IMR-90 (cell line): ENCODE results near the gene CLEC16A. TPM values are rescaled to one million over a fixed set of nuclear protein-coding genes. Genes with fewer than 3 reads are reported as not detected.

ENCODE experiments used
- ATAC-seq: fragments of 200-7000 bp; cut with Tn5 transposase; 2 replicates; pipeline ENCODE4 v1.9.1; 2020; ENCODE audit warnings: low read depth, mild to moderate bottlenecking, moderate library complexity
- BruUV-seq: library from RNA; stranded (reverse); fragments of 400-500 nt; replicated peaks from 2 replicates; lab custom pipeline; 2021; lab: Mats Ljungman, UMichigan
- CTCF ChIA-PET: fragments of 300-600 bp; formaldehyde crosslinking; extraction: SDS; loops from one replicate; lab custom pipeline; 2021; ENCODE audit warnings: antibody characterized with exemption; lab: Yijun Ruan, JAX
- POLR2A ChIA-PET: fragments of 300-600 bp; sonication (Branson Sonifier 250); formaldehyde crosslinking; loops from one replicate; lab custom pipeline; 2022; ENCODE audit warnings: antibody characterized with exemption; ENCODE audit not compliant: unreplicated experiment; lab: Charles Lee
- DNase-seq: peaks from one replicate; pipeline ENCODE4 v3.0.0; 2013
- H2AFZ ChIP-seq: replicated peaks from 2 replicates; pipeline ENCODE3; 2013; ENCODE audit warnings: low read length, mild to moderate bottlenecking; ENCODE audit not compliant: poor library complexity
- H2AK5ac ChIP-seq: 2 replicates; pipeline ENCODE4 v1.6.1; 2013; ENCODE audit warnings: low read depth, low read length, inconsistent platforms
- H2AK9ac ChIP-seq: replicated peaks from 2 replicates; pipeline ENCODE3; 2013; ENCODE audit warnings: mild to moderate bottlenecking, low read depth, low read length, moderate library complexity; ENCODE audit not compliant: poor library complexity
- H2BK120ac ChIP-seq: 2 replicates; pipeline ENCODE4 v1.6.1; 2013; ENCODE audit warnings: low read depth, low read length, inconsistent platforms
- H2BK15ac ChIP-seq: 3 replicates; pipeline ENCODE4 v1.6.1; 2013; ENCODE audit warnings: low read depth, low read length, inconsistent platforms
- H2BK20ac ChIP-seq: 2 replicates; pipeline ENCODE4 v1.6.1; 2013; ENCODE audit warnings: low read depth, mild to moderate bottlenecking, inconsistent platforms, low read length, moderate library complexity
- H2BK5ac ChIP-seq: 2 replicates; pipeline ENCODE4 v1.6.1; 2013; ENCODE audit warnings: mild to moderate bottlenecking, low read depth, low read length, inconsistent platforms; ENCODE audit not compliant: poor library complexity, severe bottlenecking
- H3K14ac ChIP-seq: replicated peaks from 2 replicates; pipeline ENCODE4 v1.6.1; 2013; ENCODE audit warnings: low read depth, low read length, inconsistent platforms
- H3K18ac ChIP-seq: 2 replicates; pipeline ENCODE4 v1.6.1; 2013; ENCODE audit warnings: low read depth, low read length, control low read depth
- H3K23ac ChIP-seq: 2 replicates; pipeline ENCODE4 v1.6.1; 2013; ENCODE audit warnings: low read depth, low read length, inconsistent platforms
- H3K27ac ChIP-seq: 2 replicates; pipeline ENCODE4 v1.5.1; 2013; ENCODE audit warnings: mild to moderate bottlenecking, control low read depth, low read length; ENCODE audit not compliant: insufficient read depth
- H3K27me3 ChIP-seq: 2 replicates; pipeline ENCODE4 v1.6.1; 2013; ENCODE audit warnings: low read length; ENCODE audit not compliant: control insufficient read depth, insufficient read depth
- H3K36me3 ChIP-seq: 2 replicates; pipeline ENCODE4 v1.6.1; 2013; ENCODE audit warnings: low read length, mixed read lengths; ENCODE audit not compliant: control insufficient read depth, insufficient read depth
- H3K4ac ChIP-seq: 2 replicates; pipeline ENCODE4 v1.6.1; 2013; ENCODE audit warnings: low read depth, low read length, inconsistent platforms
- H3K4me1 ChIP-seq: 2 replicates; pipeline ENCODE4 v1.6.1; 2013; ENCODE audit warnings: low read length, mixed read lengths; ENCODE audit not compliant: control insufficient read depth, insufficient read depth
- H3K4me2 ChIP-seq: 2 replicates; pipeline ENCODE4 v1.6.1; 2013; ENCODE audit warnings: low read depth, mild to moderate bottlenecking, control low read depth, low read length, moderate library complexity
- H3K4me3 ChIP-seq: 2 replicates; pipeline ENCODE4 v1.5.1; 2013; ENCODE audit warnings: low read depth, mild to moderate bottlenecking, control low read depth, low read length, moderate library complexity; ENCODE audit not compliant: insufficient read depth
- H3K56ac ChIP-seq: 2 replicates; pipeline ENCODE4 v1.6.1; 2013; ENCODE audit warnings: low read length, inconsistent platforms; ENCODE audit not compliant: insufficient read depth; ENCODE audit errors: extremely low read depth
- H3K79me1 ChIP-seq, 2 experiments: 2 replicates each; pipeline ENCODE4 v1.6.1; 2013; ENCODE audit warnings: low read length in 2 of 2, inconsistent platforms in 1 of 2, low read depth in 1 of 2
- H3K9ac ChIP-seq: 2 replicates; pipeline ENCODE4 v1.6.1; 2013; ENCODE audit warnings: low read depth, low read length, control low read depth
- H3K9me1 ChIP-seq: 2 replicates; pipeline ENCODE4 v1.6.1; 2013; ENCODE audit warnings: low read length, inconsistent platforms; ENCODE audit not compliant: insufficient read depth
- H3K9me3 ChIP-seq: 2 replicates; pipeline ENCODE4 v1.6.1; 2013; ENCODE audit warnings: low read length; ENCODE audit not compliant: control insufficient read depth, insufficient read depth
- H4K20me1 ChIP-seq: 2 replicates; pipeline ENCODE4 v1.6.1; 2013; ENCODE audit warnings: low read length, inconsistent platforms; ENCODE audit not compliant: insufficient read depth
- H4K5ac ChIP-seq: 2 replicates; pipeline ENCODE4 v1.6.1; 2013; ENCODE audit warnings: mild to moderate bottlenecking, low read depth, low read length, control low read depth
- H4K8ac ChIP-seq, 2 experiments: 2 replicates each; pipeline ENCODE4 v1.6.1; 2013; ENCODE audit warnings: low read depth in 2 of 2, low read length in 2 of 2, control low read depth in 1 of 2, inconsistent platforms in 1 of 2
- H4K91ac ChIP-seq: 2 replicates; pipeline ENCODE4 v1.6.1; 2013; ENCODE audit warnings: low read depth, low read length, inconsistent platforms; ENCODE audit not compliant: insufficient read depth
- CEBPB ChIP-seq: IDR thresholded peaks from 2 replicates; pipeline ENCODE4 v1.6.1; 2012; ENCODE audit warnings: low read depth, low read length, improper control_type of control experiment
- ELK1 ChIP-seq: fragments of 150-350 bp; IDR thresholded peaks from 2 replicates; pipeline ENCODE4 v1.6.1; 2016; ENCODE audit warnings: low read depth, mild to moderate bottlenecking, low read length, moderate library complexity, borderline replicate concordance
- FOS ChIP-seq: fragments of 150-350 bp; IDR thresholded peaks from 2 replicates; pipeline ENCODE4 v1.6.1; 2016; ENCODE audit warnings: low read depth, low read length
- MAFK ChIP-seq: IDR thresholded peaks from 2 replicates; pipeline ENCODE4 v1.6.1; 2012; ENCODE audit warnings: low read depth, low read length, improper control_type of control experiment
- MXI1 ChIP-seq: IDR thresholded peaks from 2 replicates; pipeline ENCODE4 v1.6.1; 2012; ENCODE audit warnings: low read depth, mild to moderate bottlenecking, low read length, moderate library complexity, borderline replicate concordance
- NFE2L2 ChIP-seq: fragments of 150-350 bp; IDR thresholded peaks from 2 replicates; pipeline ENCODE4 v1.6.1; 2016; ENCODE audit warnings: low read depth, mild to moderate bottlenecking, low read length
- WGBS, 2 experiments: methylation state at CpG; one replicate each; pipeline versions ENCODE4 v1.1.5 to v1.1.7; 2013; ENCODE audit warnings: missing lambda C conversion rate in 2 of 2; ENCODE audit not compliant: insufficient read length in 1 of 2; ENCODE audit errors: extremely low coverage in 2 of 2; 5-methylcytosine and 5-hydroxymethylcytosine counted together
- dilution Hi-C: fragments of 300-500 bp; cut with HindIII; formaldehyde crosslinking; loops from one replicate; pipeline ENCODE4 v1.14.3; 2018; ENCODE audit warnings: low sequenced_read_pairs; ENCODE audit not compliant: unreplicated experiment
- in situ Hi-C: fragments of 300-500 bp; cut with MboI; formaldehyde crosslinking; loops from 3 replicates; pipeline ENCODE4 v1.14.3; 2019; ENCODE audit warnings: low sequenced_read_pairs, inconsistent platforms, mixed read lengths
- intact Hi-C: fragments of 100-400 bp; cut with micrococcal nuclease; formaldehyde crosslinking; loops from 2 replicates; pipeline ENCODE4 v1.10.0; 2022
- polyA plus RNA-seq, 3 experiments: library from polyadenylated mRNA; depleted of rRNA; stranded (reverse); fragments of >200 nt; gene quantifications; 2 replicates each; pipeline ENCODE4 v1.2.3, GENCODE V29; 2012; ENCODE audit warnings: low replicate concordance in 1 of 3
- total RNA-seq: library from RNA; depleted of rRNA; stranded (reverse); fragments of >200 nt; gene quantifications from 2 replicates; pipeline ENCODE4 v1.2.3, GENCODE V29; 2012

Gene CLEC16A
- total and polyA plus RNA-seq, 2 of the 4 experiments (the other 2 are of a cell fraction), result 15.9 to 16.5 TPM

DNA sequence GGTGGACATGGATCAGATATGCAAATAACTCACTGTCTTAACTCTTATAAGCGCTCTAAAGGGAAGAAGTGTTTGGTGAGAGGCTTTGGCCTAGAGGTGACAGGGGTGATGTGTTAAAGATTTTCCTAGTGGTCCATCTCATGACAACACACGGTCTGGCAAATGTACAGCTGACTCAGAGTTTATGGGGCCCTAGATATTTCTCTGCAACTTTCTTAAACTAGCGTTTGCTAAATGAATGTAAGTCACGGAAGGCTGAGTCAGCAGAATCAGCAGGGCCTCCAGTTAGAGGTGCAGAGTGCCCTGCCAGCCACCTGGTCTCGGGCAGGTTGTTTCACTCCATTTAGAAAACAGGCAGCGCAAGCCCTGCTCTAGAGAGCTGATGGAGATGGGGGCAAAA is 40.1 kb downstream of the CLEC16A start:
- Histone ChIP-seq H3K56ac (no peak overlapping the region), H4K91ac (peak overlapping the region; percentile 67; the same call in 1 of the 2 replicates), H3K27ac (peak overlapping the region; percentile 87; the same call in 1 of the 2 replicates), H2BK15ac (peak overlapping the region; percentile 1; the same call in 1 of the 3 replicates), H3K27me3 (no peaks in the 10 kb centered on the region), H3K4me2 (peak overlapping the region; percentile 16; the same call in 1 of the 2 replicates), H3K36me3 (peaks cover 10% of the 10 kb centered on the region), H3K9ac (no peak overlapping the region), H2BK120ac (peak overlapping the region; percentile 67), H3K14ac (peak overlapping the region; percentile 74; the same call in 1 of the 2 replicates), H3K9me3 (no peaks in the 10 kb centered on the region), H2AFZ (no peak overlapping the region), H2BK5ac (peak overlapping the region; percentile 58), H2BK20ac (peak overlapping the region; percentile 61; the same call in 1 of the 2 replicates), H3K4me1 (peaks cover 21% of the 10 kb centered on the region), H3K23ac (peak overlapping the region; percentile 4; the same call in 1 of the 2 replicates), H3K4me3 (no peak overlapping the region), H3K9me1 (peaks cover 26% of the 10 kb centered on the region), H4K8ac (peak overlapping the region; percentile 4 to 62; a peak in 2 of 4 replicates), H4K20me1 (no peaks in the 10 kb centered on the region), H3K79me1 (peaks cover 6 to 33% of the 10 kb centered on the region in 2 experiments; a peak in 2 of 4 replicates), H2AK9ac (no peak overlapping the region), H3K18ac (peak overlapping the region; percentile 66), H3K4ac (peak overlapping the region; percentile 89), H4K5ac (peak overlapping the region; percentile 85), H2AK5ac (peak overlapping the region; percentile 85; the same call in 1 of the 2 replicates)
- ATAC-seq (peak; percentile 76), DNase-seq (peak; percentile 93)
- POLR2A ChIA-PET, result interaction anchor here (0.8 kb wide), 1 partner anchor 271 kb away, joined by 9 read pairs; the partner anchor contains the start of gene SOCS1
- in situ Hi-C loops, result loop anchor here (10.0 kb wide), 1 partner anchor 110 kb away; no protein-coding TSS in a partner anchor
- CTCF ChIA-PET, result interaction anchor here (0.5 to 2.5 kb wide), 2 partner anchors 122 to 271 kb away, joined by 3 to 14 read pairs; partner anchors contain the start of gene SOCS1
- TF ChIP-seq MAFK (peak; percentile 100), FOS (peak; percentile 60; the same call in 1 of the 2 replicates), ELK1 (no peak), MXI1 (no peak), CEBPB (peak; percentile 42; the same call in 1 of the 2 replicates), NFE2L2 (peak; percentile 69; the same call in 1 of the 2 replicates)
- dilution Hi-C loops, result no loop called here
- BruUV-seq, result no TSS peak
- 100% methylated on average over 1 of the region's 6 CpGs; no CpG with 5 or more reads in 1 of the 2 experiments for WGBS, 2 experiments
- intact Hi-C loops, result loop anchor here (1.0 kb wide), 1 partner anchor 48 kb away; no protein-coding TSS in a partner anchor
